DND-41 (cell line): ENCODE results near the gene GGCT.

ENCODE experiments used
- CTCF ChIP-seq: IDR thresholded peaks from 2 replicates; pipeline ENCODE4 v1.5.1; 2012; ENCODE audit warnings: borderline replicate concordance, low read length, moderate library complexity, mild to moderate bottlenecking; ENCODE audit not compliant: poor library complexity, severe bottlenecking; ENCODE audit errors: extremely low read depth
- EZH2 ChIP-seq: IDR thresholded peaks from 3 replicates; pipeline ENCODE4 v1.6.1; 2012; ENCODE audit warnings: borderline replicate concordance, low read depth, mild to moderate bottlenecking, moderate library complexity, low read length, inconsistent platforms; ENCODE audit not compliant: severe bottlenecking

GRCh38 chr7:30447466-30447865 lies 57.2 kb downstream of the GGCT start:
- TF ChIP-seq CTCF, result no peak
- no peak for TF ChIP-seq EZH2
